Measurements from ENCODE around the gene PKNOX2.
A peak's percentile ranks its signal among the peaks of the same experiment; 100 is the strongest.

The PKNOX2 gene

GRCh38 chr11:125164091-125164421, 495 bp upstream of the PKNOX2 start:
- Histone ChIP-seq H3K9ac (ENCODE audit: low read length in 5 of 5) (peak overlapping the region in 3 of 5 donors; percentile 16 to 48 (median 47)), H3K27ac (ENCODE audit: low read depth, low read length) (no peak overlapping the region), H3K9me3 (ENCODE audit: control insufficient read depth in 5 of 5, low read length in 5 of 5) (no peaks in the 10 kb centered on the region), H3K4me3 (ENCODE audit: low read depth in 1 of 5, low read length in 5 of 5) (peak overlapping the region in 2 of 5 donors; percentile 17 to 20), H3K36me3 (ENCODE audit: control insufficient read depth in 5 of 5, insufficient read depth in 5 of 5, low read length in 5 of 5) (no peaks in the 10 kb centered on the region), H3K27me3 (ENCODE audit: control insufficient read depth in 5 of 5, insufficient read depth in 4 of 5, low read length in 5 of 5) (peaks cover 0 to 23% (median 9%) of the 10 kb centered on the region in 5 donors), H3K4me1 (ENCODE audit: control insufficient read depth in 5 of 5, insufficient read depth in 5 of 5, low read length in 5 of 5) (peaks cover 1 to 37% (median 29%) of the 10 kb centered on the region in 5 donors)

DNA sequence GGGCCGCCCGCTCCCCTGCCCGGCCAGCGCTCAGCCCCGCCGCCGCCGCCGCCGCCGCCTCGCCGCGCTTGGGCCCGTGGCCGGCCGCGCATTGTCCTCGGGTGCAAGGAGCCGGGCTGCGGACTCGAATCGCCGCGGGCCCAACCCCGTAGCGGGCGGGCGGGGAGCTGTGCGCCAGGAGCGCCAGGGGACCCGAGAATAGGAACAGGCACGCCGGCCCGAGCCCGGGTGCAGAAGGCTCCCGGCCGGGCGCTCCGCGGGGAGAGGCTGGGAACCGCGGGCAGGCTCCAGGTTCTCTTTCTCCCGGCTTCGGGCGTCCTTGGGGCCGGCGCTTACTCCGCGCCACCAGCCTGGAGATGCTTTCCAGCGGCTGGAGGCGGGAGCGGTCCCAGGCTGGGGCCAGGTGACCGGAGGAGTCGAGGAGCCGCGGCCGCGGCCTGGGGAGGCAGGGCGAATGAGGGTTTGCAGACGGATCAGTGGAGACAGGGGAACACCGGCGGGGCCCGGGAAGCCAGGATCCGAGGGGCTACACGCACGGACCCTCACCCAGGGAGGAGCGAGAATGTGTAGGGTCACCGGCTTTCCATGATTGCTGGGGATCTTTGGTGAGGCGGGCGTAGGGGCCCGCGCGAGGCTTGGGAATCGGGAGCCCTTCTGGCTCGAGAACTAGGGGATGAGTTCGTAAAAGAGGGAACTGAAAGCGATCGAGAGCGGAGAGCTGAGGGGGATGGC, 726 bp downstream of the PKNOX2 start:
- Histone ChIP-seq H3K36me3 (ENCODE audit: control insufficient read depth in 5 of 5, insufficient read depth in 5 of 5, low read length in 5 of 5) (no peaks in the 10 kb centered on the region), H3K27ac (ENCODE audit: low read depth, low read length) (peak overlapping the region; percentile 72), H3K9me3 (ENCODE audit: control insufficient read depth in 5 of 5, low read length in 5 of 5) (no peaks in the 10 kb centered on the region), H3K4me1 (ENCODE audit: control insufficient read depth in 5 of 5, insufficient read depth in 5 of 5, low read length in 5 of 5) (peaks cover 4 to 49% (median 41%) of the 10 kb centered on the region in 5 donors), H3K27me3 (ENCODE audit: control insufficient read depth in 5 of 5, insufficient read depth in 4 of 5, low read length in 5 of 5) (peaks cover 0 to 21% (median 9%) of the 10 kb centered on the region in 5 donors), H3K4me3 (ENCODE audit: low read depth in 1 of 5, low read length in 5 of 5) (peak overlapping the region; percentile 65 to 79 (median 73)), H3K9ac (ENCODE audit: low read length in 5 of 5) (peak overlapping the region; percentile 48 to 79 (median 64))

GRCh38 chr11:125165843-125166763, 1.6 kb downstream of the PKNOX2 start:
- H3K9ac ChIP-seq (ENCODE audit: low read length in 5 of 5): peak overlapping the region; percentile 57 to 79 (median 68)
- H3K9me3 ChIP-seq (ENCODE audit: control insufficient read depth in 5 of 5, low read length in 5 of 5): no peaks in the 10 kb centered on the region
- H3K36me3 ChIP-seq (ENCODE audit: control insufficient read depth in 5 of 5, insufficient read depth in 5 of 5, low read length in 5 of 5): no peaks in the 10 kb centered on the region
- peak overlapping the region; percentile 72 for H3K27ac ChIP-seq (ENCODE audit: low read depth, low read length)
- peaks cover 0 to 21% (median 9%) of the 10 kb centered on the region in 5 donors for H3K27me3 ChIP-seq (ENCODE audit: control insufficient read depth in 5 of 5, insufficient read depth in 4 of 5, low read length in 5 of 5)
- H3K4me3 ChIP-seq (ENCODE audit: low read depth in 1 of 5, low read length in 5 of 5): peak overlapping the region; percentile 65 to 79 (median 73)
- H3K4me1 ChIP-seq (ENCODE audit: control insufficient read depth in 5 of 5, insufficient read depth in 5 of 5, low read length in 5 of 5): peaks cover 4 to 55% (median 44%) of the 10 kb centered on the region in 5 donors

DNA sequence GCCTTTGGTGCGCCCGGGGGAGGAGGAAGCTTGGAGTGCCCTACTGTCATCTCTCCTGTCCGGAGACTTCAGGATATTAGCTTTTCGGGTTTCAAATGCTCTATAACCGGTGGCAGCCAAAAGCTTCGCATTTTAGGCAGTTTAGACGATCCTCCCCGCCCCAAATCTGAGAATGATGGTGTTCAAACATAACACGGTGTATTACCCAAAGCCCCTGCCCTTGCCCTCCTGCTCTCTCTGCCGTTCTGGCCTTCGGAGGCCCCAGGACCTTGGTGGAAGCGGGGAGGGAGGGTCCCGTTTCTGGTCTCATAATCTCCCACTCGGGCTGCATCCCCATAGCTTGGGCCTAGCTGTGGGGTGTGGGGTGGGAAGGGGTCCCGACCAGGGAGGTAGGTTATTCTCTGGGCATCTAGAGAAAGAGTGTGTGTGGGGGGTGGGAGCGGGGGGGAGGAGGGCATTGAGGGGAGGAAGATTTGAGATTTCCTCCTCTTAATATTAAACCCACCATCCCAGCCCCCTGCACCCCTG, 2.3 kb downstream of the PKNOX2 start:
- Histone ChIP-seq H3K4me3 (ENCODE audit: low read depth in 1 of 5, low read length in 5 of 5) (peak overlapping the region; percentile 63 to 79 (median 69)), H3K36me3 (ENCODE audit: control insufficient read depth in 5 of 5, insufficient read depth in 5 of 5, low read length in 5 of 5) (no peaks in the 10 kb centered on the region), H3K4me1 (ENCODE audit: control insufficient read depth in 5 of 5, insufficient read depth in 5 of 5, low read length in 5 of 5) (peaks cover 4 to 55% (median 44%) of the 10 kb centered on the region in 5 donors), H3K9me3 (ENCODE audit: control insufficient read depth in 5 of 5, low read length in 5 of 5) (no peaks in the 10 kb centered on the region), H3K27me3 (ENCODE audit: control insufficient read depth in 5 of 5, insufficient read depth in 4 of 5, low read length in 5 of 5) (peaks cover 0 to 25% (median 9%) of the 10 kb centered on the region in 5 donors), H3K9ac (ENCODE audit: low read length in 5 of 5) (peak overlapping the region in 4 of 5 donors; percentile 4 to 79 (median 66)), H3K27ac (ENCODE audit: low read depth, low read length) (peak overlapping the region; percentile 72)

- H3K27ac ChIP-seq (ENCODE audit: low read depth, low read length): peak overlapping the region; percentile 67
- peaks cover 0 to 27% (median 9%) of the 10 kb centered on the region in 5 donors for H3K27me3 ChIP-seq (ENCODE audit: control insufficient read depth in 5 of 5, insufficient read depth in 4 of 5, low read length in 5 of 5)
- no peaks in the 10 kb centered on the region for H3K9me3 ChIP-seq (ENCODE audit: control insufficient read depth in 5 of 5, low read length in 5 of 5)
- H3K36me3 ChIP-seq (ENCODE audit: control insufficient read depth in 5 of 5, insufficient read depth in 5 of 5, low read length in 5 of 5): no peaks in the 10 kb centered on the region
- H3K4me3 ChIP-seq (ENCODE audit: low read depth in 1 of 5, low read length in 5 of 5): peak overlapping the region in 4 of 5 donors; percentile 65 to 79 (median 71)
- peak overlapping the region in 3 of 5 donors; percentile 4 to 68 (median 35) for H3K9ac ChIP-seq (ENCODE audit: low read length in 5 of 5)
- peaks cover 4 to 55% (median 44%) of the 10 kb centered on the region in 5 donors for H3K4me1 ChIP-seq (ENCODE audit: control insufficient read depth in 5 of 5, insufficient read depth in 5 of 5, low read length in 5 of 5)
Measured at GRCh38 chr11:125167292-125167953, 2.9 kb downstream of the PKNOX2 start.

DNA sequence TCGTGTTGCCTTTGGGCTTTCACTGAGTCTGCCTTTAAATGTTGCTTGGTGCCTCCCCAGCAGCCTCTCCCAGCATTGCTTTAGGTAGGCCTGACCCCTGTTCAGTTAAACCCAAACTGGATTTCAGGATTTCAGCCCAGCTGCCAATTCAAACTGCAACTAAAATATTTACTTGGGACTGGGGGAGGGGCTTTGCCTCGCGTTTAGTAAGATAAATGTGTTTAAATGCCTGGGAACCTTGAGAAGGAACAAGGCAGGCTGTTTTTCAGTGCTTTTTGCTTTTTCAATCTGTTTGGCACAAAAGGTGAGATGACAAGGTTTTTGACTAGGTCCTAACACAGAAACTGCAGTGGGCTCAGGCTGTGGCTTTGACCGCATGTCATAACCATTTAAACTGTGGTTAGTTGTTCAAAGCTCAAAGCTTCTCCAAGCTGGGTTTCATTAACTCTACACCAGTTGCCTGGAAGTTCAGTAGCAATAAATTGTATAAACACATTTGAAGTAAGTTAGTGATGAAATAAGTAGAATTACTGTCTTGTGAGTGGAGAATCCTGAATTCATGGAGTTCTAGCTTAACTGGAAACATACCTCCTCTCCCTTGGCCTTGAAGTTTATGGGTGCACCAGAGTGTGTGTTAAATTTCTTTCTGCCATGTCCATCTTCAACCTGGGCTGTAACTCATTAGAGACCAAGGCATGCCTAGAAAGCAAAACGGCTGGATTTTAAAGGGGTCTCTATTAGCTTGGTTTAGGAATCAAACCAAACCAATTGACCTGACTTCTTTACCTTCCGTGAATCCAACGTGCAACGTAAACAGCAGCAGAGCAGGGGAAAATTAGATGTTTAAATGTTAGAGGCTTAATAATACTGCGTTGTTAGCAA, 3.6 kb downstream of the PKNOX2 start:
- Histone ChIP-seq H3K9ac (ENCODE audit: low read length in 5 of 5) (no peak overlapping the region), H3K27me3 (ENCODE audit: control insufficient read depth in 5 of 5, insufficient read depth in 4 of 5, low read length in 5 of 5) (peaks cover 0 to 26% (median 8%) of the 10 kb centered on the region in 5 donors), H3K4me3 (ENCODE audit: low read depth in 1 of 5, low read length in 5 of 5) (no peak overlapping the region), H3K9me3 (ENCODE audit: control insufficient read depth in 5 of 5, low read length in 5 of 5) (no peaks in the 10 kb centered on the region), H3K4me1 (ENCODE audit: control insufficient read depth in 5 of 5, insufficient read depth in 5 of 5, low read length in 5 of 5) (peaks cover 4 to 55% (median 44%) of the 10 kb centered on the region in 5 donors), H3K27ac (ENCODE audit: low read depth, low read length) (peak overlapping the region; percentile 67), H3K36me3 (ENCODE audit: control insufficient read depth in 5 of 5, insufficient read depth in 5 of 5, low read length in 5 of 5) (no peaks in the 10 kb centered on the region)

DNA sequence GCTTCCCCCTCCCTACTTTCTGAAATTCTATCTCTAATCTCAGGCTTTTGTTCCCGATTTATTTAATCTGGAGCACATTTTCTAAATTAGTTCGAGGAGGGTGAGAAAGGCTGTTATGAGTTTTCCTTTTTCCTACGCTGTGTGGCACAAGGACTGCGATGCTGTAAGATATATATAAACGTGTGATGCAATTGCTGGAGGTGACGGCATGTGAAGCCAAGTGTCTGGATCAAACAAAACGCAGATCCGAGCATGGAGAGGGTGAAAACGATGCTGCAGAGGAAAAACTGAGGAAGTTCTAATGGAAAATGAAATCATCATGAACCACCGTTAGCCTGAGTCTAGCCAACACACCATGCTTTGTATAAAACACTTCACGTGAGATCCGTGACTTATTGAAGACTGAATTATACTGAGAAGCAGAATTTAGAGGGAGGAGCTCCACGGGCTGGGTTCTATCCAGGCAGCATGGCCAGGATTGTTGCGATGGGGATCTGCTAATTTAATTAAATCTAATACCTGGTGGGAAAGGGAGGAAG, 4.4 kb downstream of the PKNOX2 start:
- H3K9ac ChIP-seq (ENCODE audit: low read length in 5 of 5): no peak overlapping the region
- peaks cover 0 to 18% (median 6%) of the 10 kb centered on the region in 5 donors for H3K27me3 ChIP-seq (ENCODE audit: control insufficient read depth in 5 of 5, insufficient read depth in 4 of 5, low read length in 5 of 5)
- H3K4me1 ChIP-seq (ENCODE audit: control insufficient read depth in 5 of 5, insufficient read depth in 5 of 5, low read length in 5 of 5): peaks cover 4 to 55% (median 44%) of the 10 kb centered on the region in 5 donors
- H3K27ac ChIP-seq (ENCODE audit: low read depth, low read length): peak overlapping the region; percentile 44
- H3K4me3 ChIP-seq (ENCODE audit: low read depth in 1 of 5, low read length in 5 of 5): no peak overlapping the region
- H3K36me3 ChIP-seq (ENCODE audit: control insufficient read depth in 5 of 5, insufficient read depth in 5 of 5, low read length in 5 of 5): no peaks in the 10 kb centered on the region
- H3K9me3 ChIP-seq (ENCODE audit: control insufficient read depth in 5 of 5, low read length in 5 of 5): no peaks in the 10 kb centered on the region

DNA sequence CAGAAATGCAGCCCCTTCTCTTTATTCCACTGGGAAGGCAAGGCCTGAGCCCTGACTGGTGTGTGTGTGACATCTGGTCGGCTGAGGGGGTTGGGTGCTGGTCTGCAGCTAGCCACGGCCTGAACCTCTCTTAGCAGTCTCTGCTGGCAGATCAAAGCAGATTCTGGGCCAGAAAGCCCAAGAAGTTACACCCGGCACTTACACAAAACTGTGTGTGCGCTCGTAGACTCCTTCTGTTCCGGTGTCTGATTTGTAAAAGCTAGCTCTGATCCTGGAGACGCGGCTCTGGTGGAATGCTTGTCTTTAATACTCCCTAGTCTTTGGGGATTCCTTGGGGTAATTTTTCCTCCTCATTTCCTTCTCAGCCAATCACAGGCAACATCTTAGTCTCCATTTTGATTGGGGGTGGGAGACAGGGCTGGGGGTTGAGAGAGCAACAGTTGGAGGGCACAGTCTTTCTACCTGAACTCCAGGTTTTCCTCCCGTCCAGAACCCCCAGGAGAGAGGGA, 5.5 kb downstream of the PKNOX2 start:
- Histone ChIP-seq H3K9me3 (ENCODE audit: control insufficient read depth in 5 of 5, low read length in 5 of 5) (no peaks in the 10 kb centered on the region), H3K27me3 (ENCODE audit: control insufficient read depth in 5 of 5, insufficient read depth in 4 of 5, low read length in 5 of 5) (peaks cover 0 to 19% (median 6%) of the 10 kb centered on the region in 5 donors), H3K27ac (ENCODE audit: low read depth, low read length) (peak overlapping the region; percentile 44), H3K4me1 (ENCODE audit: control insufficient read depth in 5 of 5, insufficient read depth in 5 of 5, low read length in 5 of 5) (peaks cover 4 to 55% (median 45%) of the 10 kb centered on the region in 5 donors), H3K9ac (ENCODE audit: low read length in 5 of 5) (peak overlapping the region in 2 of 5 donors; percentile 24 to 42), H3K36me3 (ENCODE audit: control insufficient read depth in 5 of 5, insufficient read depth in 5 of 5, low read length in 5 of 5) (no peaks in the 10 kb centered on the region), H3K4me3 (ENCODE audit: low read depth in 1 of 5, low read length in 5 of 5) (peak overlapping the region in 3 of 5 donors; percentile 11 to 33 (median 27))

Data from subcutaneous abdominal adipose tissue (tissue), 5 donors.